Caco-2 (cell line): ENCODE measurements around the gene PRSS27. TPM values are rescaled to one million over a fixed set of nuclear protein-coding genes. Genes with fewer than 3 reads are reported as not detected.

ENCODE experiments used
- BruUV-seq: library from RNA; stranded (reverse); fragments of 400-500 nt; replicated peaks from 2 replicates; lab custom pipeline; 2021; lab: Mats Ljungman, UMichigan
- CTCF ChIA-PET: fragments of 300-600 bp; sonication (Branson Sonifier 250); formaldehyde crosslinking; loops from one replicate; lab custom pipeline; 2022; ENCODE audit warnings: antibody characterized with exemption; lab: Charles Lee
- POLR2A ChIA-PET: fragments of 300-600 bp; sonication (Branson Sonifier 250); formaldehyde crosslinking; loops from one replicate; lab custom pipeline; 2022; ENCODE audit warnings: antibody characterized with exemption; lab: Charles Lee
- DNase-seq, 2 experiments: peaks; one replicate each; pipeline versions ENCODE4 v3.0.0 to v3.0.0-alpha.2; 2020 to 2022
- H3K27me3 ChIP-seq: replicated peaks from 2 replicates; pipeline ENCODE4 v1.6.0; 2011; ENCODE audit warnings: low read length; ENCODE audit not compliant: control insufficient read depth, insufficient read depth
- H3K36me3 ChIP-seq: 2 replicates; pipeline ENCODE4 v1.5.1; 2011; ENCODE audit warnings: low read length; ENCODE audit not compliant: control insufficient read depth, insufficient read depth
- H3K4me1 ChIP-seq: fragments of 250-450 bp; sonication (Bioruptor Pico); 2 replicates; pipeline ENCODE4 v1.5.1; 2020; ENCODE audit warnings: mild to moderate bottlenecking
- H3K4me3 ChIP-seq: 2 replicates; pipeline ENCODE4 v1.5.1; 2011; ENCODE audit warnings: low read depth, mild to moderate bottlenecking, control low read depth, low read length
- H3K9me3 ChIP-seq: fragments of 250-450 bp; sonication (Bioruptor Pico); 2 replicates; pipeline ENCODE4 v1.5.1; 2020; ENCODE audit warnings: mild to moderate bottlenecking, moderate library complexity
- H3K27ac Mint-ChIP-seq: one replicate; pipeline ENCODE4 v1.8.0; 2022; ENCODE audit warnings: mixed read lengths; ENCODE audit not compliant: unreplicated experiment
- H3K27me3 Mint-ChIP-seq: one replicate; pipeline ENCODE4 v1.8.0; 2022; ENCODE audit warnings: mixed read lengths; ENCODE audit not compliant: insufficient read depth, unreplicated experiment
- H3K36me3 Mint-ChIP-seq: one replicate; pipeline ENCODE4 v1.8.0; 2022; ENCODE audit warnings: mild to moderate bottlenecking, mixed read lengths; ENCODE audit not compliant: insufficient read depth, unreplicated experiment
- H3K4me1 Mint-ChIP-seq: one replicate; pipeline ENCODE4 v1.8.0; 2022; ENCODE audit warnings: low read depth, mixed read lengths; ENCODE audit not compliant: unreplicated experiment
- H3K4me3 Mint-ChIP-seq: one replicate; pipeline ENCODE4 v1.8.0; 2022; ENCODE audit warnings: mild to moderate bottlenecking, moderate library complexity, mixed read lengths; ENCODE audit not compliant: unreplicated experiment
- H3K9me3 Mint-ChIP-seq: one replicate; pipeline ENCODE4 v1.8.0; 2022; ENCODE audit warnings: mixed read lengths; ENCODE audit not compliant: unreplicated experiment
- intact Hi-C: fragments of 100-400 bp; cut with micrococcal nuclease; formaldehyde crosslinking; loops from one replicate; pipeline ENCODE4 v1.10.0; 2022; ENCODE audit not compliant: unreplicated experiment
- total RNA-seq: library from RNA; stranded (reverse); gene quantifications from 2 replicates; pipeline ENCODE4 v1.2.3, GENCODE V29; 2022
- TF ChIP-seq, protein P1 (sequence below), 2 experiments: fragments of 200-600 bp in 1 of 2; IDR thresholded peaks; 1 replicate in 1 of 2; 2 replicates in 1 of 2; pipeline versions ENCODE4 v1.5.1 to v1.8.0; 2011 to 2022; ENCODE audit warnings: antibody characterized with exemption in 1 of 2, control low read depth in 1 of 2, inconsistent platforms in 1 of 2, low read depth in 1 of 2, low read length in 1 of 2, mild to moderate bottlenecking in 1 of 2, moderate library complexity in 1 of 2; ENCODE audit not compliant: insufficient read depth in 1 of 2, severe bottlenecking in 1 of 2, unreplicated experiment in 1 of 2

Gene PRSS27
- total RNA-seq, 1 experiment from 2014 or later = 1.1 TPM

GRCh38 chr16:2761472-2761871 lies 41.4 kb upstream of the PRSS27 start:
- H3K27me3 Mint-ChIP-seq = no peaks in the 10 kb centered on the region

GRCh38 chr16:2757344-2757743 lies 37.3 kb upstream of the PRSS27 start:
- peaks cover 15% of the 10 kb centered on the region for H3K36me3 ChIP-seq
- Mint-ChIP-seq H3K4me1 (peaks cover 37% of the 10 kb centered on the region), H3K36me3 (peaks cover 100% of the 10 kb centered on the region), H3K27me3 (no peaks in the 10 kb centered on the region), H3K27ac (no peak overlapping the region), H3K4me3 (no peak overlapping the region), H3K9me3 (no peaks in the 10 kb centered on the region)
- H3K4me1 ChIP-seq = peaks cover 8% of the 10 kb centered on the region; the same call in 1 of the 2 replicates
- no peak for DNase-seq
- no peaks in the 10 kb centered on the region for H3K9me3 ChIP-seq
- no peak overlapping the region for H3K4me3 ChIP-seq
- intact Hi-C loops = no loop called here
- ChIA-PET CTCF (no interaction called here), POLR2A (no interaction called here)
- BruUV-seq = no TSS peak
- TF ChIP-seq, protein P1, sequence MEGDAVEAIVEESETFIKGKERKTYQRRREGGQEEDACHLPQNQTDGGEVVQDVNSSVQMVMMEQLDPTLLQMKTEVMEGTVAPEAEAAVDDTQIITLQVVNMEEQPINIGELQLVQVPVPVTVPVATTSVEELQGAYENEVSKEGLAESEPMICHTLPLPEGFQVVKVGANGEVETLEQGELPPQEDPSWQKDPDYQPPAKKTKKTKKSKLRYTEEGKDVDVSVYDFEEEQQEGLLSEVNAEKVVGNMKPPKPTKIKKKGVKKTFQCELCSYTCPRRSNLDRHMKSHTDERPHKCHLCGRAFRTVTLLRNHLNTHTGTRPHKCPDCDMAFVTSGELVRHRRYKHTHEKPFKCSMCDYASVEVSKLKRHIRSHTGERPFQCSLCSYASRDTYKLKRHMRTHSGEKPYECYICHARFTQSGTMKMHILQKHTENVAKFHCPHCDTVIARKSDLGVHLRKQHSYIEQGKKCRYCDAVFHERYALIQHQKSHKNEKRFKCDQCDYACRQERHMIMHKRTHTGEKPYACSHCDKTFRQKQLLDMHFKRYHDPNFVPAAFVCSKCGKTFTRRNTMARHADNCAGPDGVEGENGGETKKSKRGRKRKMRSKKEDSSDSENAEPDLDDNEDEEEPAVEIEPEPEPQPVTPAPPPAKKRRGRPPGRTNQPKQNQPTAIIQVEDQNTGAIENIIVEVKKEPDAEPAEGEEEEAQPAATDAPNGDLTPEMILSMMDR (IDR thresholded peaks at IDR 0.05; ENCODE audit: insufficient read depth in 1 of 2, low read depth in 1 of 2, low read length in 1 of 2, severe bottlenecking in 1 of 2, unreplicated experiment in 1 of 2) = no peak
- H3K27me3 ChIP-seq = no peaks in the 10 kb centered on the region

More at GRCh38 chr16:2761472-2761871, 41.4 kb upstream of the PRSS27 start:
- Histone ChIP-seq H3K27me3 (no peaks in the 10 kb centered on the region), H3K4me3 (no peak overlapping the region), H3K9me3 (no peaks in the 10 kb centered on the region), H3K4me1 (no peaks in the 10 kb centered on the region), H3K36me3 (peaks cover 27% of the 10 kb centered on the region)
- peaks cover 15% of the 10 kb centered on the region for H3K4me1 Mint-ChIP-seq
- peaks cover 100% of the 10 kb centered on the region for H3K36me3 Mint-ChIP-seq
- H3K27ac Mint-ChIP-seq = no peak overlapping the region
- intact Hi-C loops = no loop called here
- CTCF ChIA-PET = no interaction called here
- POLR2A ChIA-PET = no interaction called here
- no peak overlapping the region for H3K4me3 Mint-ChIP-seq
- BruUV-seq = no TSS peak
- H3K9me3 Mint-ChIP-seq = no peaks in the 10 kb centered on the region
- no peak for DNase-seq
- TF ChIP-seq, protein P1 (IDR thresholded peaks at IDR 0.05; ENCODE audit: insufficient read depth in 1 of 2, low read depth in 1 of 2, low read length in 1 of 2, severe bottlenecking in 1 of 2, unreplicated experiment in 1 of 2) = no peak

- intact Hi-C loops = no loop called here
- TF ChIP-seq, protein P1 (IDR thresholded peaks at IDR 0.05; ENCODE audit: insufficient read depth in 1 of 2, low read depth in 1 of 2, low read length in 1 of 2, severe bottlenecking in 1 of 2, unreplicated experiment in 1 of 2) = no peak
- no peak for DNase-seq
- Histone ChIP-seq H3K36me3 (peaks cover 10% of the 10 kb centered on the region), H3K4me3 (no peak overlapping the region), H3K4me1 (peaks cover 8% of the 10 kb centered on the region; the same call in 1 of the 2 replicates), H3K27me3 (no peaks in the 10 kb centered on the region), H3K9me3 (no peaks in the 10 kb centered on the region)
- ChIA-PET CTCF (no interaction called here), POLR2A (no interaction called here)
- Mint-ChIP-seq H3K36me3 (peaks cover 99% of the 10 kb centered on the region), H3K4me1 (peaks cover 37% of the 10 kb centered on the region), H3K27ac (no peak overlapping the region), H3K9me3 (no peaks in the 10 kb centered on the region), H3K27me3 (no peaks in the 10 kb centered on the region), H3K4me3 (peak overlapping the region; percentile 3)
- no TSS peak for BruUV-seq
Observed at GRCh38 chr16:2756288-2757015, 36.4 kb upstream of the PRSS27 start.
